LNCaP clone FGC (cell line): ENCODE measurements around the gene KRT28.
A peak's percentile ranks its signal among the peaks of the same experiment; 100 is the strongest.

ENCODE experiments used
- DNase-seq: peaks from one replicate; pipeline ENCODE4 v3.0.0-alpha.2; 2011; ENCODE audit warnings: low read depth
- H3K4me3 ChIP-seq: 2 replicates; pipeline ENCODE4 v1.5.1; 2011; ENCODE audit warnings: mild to moderate bottlenecking, low read depth, low read length, control low read depth
- TF ChIP-seq, protein P1 (sequence below): IDR thresholded peaks from 2 replicates; pipeline ENCODE4 v1.5.1; 2012; ENCODE audit warnings: mild to moderate bottlenecking; ENCODE audit not compliant: control insufficient read depth, insufficient read depth; ENCODE audit errors: extremely low read depth

Gene KRT28

DNA sequence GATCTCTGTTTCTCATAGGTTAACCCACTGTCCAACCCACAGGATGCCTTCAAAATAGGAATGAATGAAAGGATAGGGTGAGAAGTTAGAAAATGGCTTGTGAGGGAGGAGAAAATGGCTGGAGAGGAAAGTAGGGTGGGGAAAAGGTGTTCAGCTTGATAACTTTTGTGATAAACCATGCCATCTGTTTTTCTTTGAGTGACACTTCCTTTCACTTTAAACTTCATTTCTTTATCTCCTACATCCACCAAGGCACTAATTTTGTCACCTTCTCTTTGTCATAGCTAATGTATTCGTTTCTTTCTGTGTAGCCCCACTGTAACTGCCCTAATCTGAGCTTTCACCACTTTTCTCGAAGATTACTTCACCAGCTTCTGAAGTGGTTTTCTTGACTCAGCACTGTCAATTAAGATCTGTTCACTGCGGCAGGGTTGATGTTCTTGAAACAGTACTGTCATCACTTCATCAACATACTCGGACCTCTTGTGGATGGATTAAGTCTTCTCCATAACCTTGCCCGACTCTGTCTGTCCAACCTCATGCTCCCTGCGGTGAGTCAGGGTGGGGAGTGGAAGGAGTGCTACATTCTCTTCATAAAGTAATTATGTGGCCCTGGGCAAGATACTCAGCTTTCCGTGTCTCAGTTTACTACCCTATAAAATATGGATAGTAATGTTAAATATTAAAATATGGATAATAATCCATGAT is 28.1 kb upstream of the KRT28 start:
- TF ChIP-seq, protein P1, sequence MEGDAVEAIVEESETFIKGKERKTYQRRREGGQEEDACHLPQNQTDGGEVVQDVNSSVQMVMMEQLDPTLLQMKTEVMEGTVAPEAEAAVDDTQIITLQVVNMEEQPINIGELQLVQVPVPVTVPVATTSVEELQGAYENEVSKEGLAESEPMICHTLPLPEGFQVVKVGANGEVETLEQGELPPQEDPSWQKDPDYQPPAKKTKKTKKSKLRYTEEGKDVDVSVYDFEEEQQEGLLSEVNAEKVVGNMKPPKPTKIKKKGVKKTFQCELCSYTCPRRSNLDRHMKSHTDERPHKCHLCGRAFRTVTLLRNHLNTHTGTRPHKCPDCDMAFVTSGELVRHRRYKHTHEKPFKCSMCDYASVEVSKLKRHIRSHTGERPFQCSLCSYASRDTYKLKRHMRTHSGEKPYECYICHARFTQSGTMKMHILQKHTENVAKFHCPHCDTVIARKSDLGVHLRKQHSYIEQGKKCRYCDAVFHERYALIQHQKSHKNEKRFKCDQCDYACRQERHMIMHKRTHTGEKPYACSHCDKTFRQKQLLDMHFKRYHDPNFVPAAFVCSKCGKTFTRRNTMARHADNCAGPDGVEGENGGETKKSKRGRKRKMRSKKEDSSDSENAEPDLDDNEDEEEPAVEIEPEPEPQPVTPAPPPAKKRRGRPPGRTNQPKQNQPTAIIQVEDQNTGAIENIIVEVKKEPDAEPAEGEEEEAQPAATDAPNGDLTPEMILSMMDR, result no peak
- no peak for DNase-seq
- H3K4me3 ChIP-seq, result no peak overlapping the region

DNA sequence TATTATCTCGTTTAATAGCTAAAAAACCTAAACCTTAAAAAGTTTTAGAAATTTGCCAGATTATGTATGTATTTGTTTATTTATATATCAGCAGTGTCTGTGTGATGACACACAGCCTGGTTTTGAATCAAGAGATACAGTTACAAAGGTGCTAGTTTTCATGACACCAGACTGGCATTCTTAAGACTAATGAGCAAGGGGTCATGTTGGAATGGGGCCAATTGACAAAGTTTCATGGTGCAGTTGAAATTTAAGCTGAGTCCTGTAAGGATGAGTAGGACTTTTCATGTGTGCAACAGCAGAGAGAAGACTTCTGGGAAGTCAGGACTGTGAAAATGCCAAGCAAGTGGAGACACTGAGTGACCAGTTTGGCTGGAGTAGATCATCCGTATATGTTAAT is 25.8 kb upstream of the KRT28 start:
- no peak for DNase-seq
- H3K4me3 ChIP-seq, result no peak overlapping the region
- TF ChIP-seq, protein P1, result no peak

DNA sequence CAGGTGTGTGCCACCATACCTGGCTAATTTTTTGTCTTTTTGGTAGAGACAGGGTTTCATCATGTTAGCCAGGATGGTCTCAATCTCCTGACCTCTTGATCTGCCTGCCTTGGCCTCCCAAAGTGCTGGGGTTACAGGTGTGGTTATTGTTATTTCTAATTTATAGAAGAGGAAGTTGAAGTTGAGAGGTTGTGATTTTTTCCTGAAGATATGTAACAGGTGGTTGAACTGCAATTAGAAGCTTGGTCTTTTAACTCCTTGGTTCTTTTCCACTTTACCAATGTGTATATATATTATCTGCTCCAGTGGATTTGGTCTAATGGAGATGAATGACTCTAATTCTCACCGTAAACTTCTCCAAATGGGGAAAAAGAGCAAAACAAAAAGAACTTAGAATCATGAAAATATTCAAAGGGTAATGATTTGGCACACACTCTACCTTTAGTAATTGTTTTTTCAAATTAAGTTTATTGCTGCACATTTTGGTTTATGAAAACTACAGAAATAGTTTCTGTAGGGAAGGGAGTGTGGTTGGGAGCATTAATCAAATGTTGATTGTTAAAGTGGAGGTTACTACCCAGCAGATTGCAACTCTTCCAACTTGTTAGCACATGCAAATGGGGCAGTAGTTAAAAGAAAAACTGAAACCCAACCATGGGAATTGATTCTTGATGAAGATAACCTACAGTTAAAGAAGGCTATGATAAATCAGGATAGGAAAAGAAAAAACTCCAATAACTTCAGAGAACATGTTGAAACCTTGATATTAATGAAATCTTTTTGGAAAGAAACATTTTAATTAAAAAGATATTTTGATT is 24.5 kb upstream of the KRT28 start:
- no peak overlapping the region for H3K4me3 ChIP-seq
- DNase-seq, result no peak
- TF ChIP-seq, protein P1, result no peak

DNA sequence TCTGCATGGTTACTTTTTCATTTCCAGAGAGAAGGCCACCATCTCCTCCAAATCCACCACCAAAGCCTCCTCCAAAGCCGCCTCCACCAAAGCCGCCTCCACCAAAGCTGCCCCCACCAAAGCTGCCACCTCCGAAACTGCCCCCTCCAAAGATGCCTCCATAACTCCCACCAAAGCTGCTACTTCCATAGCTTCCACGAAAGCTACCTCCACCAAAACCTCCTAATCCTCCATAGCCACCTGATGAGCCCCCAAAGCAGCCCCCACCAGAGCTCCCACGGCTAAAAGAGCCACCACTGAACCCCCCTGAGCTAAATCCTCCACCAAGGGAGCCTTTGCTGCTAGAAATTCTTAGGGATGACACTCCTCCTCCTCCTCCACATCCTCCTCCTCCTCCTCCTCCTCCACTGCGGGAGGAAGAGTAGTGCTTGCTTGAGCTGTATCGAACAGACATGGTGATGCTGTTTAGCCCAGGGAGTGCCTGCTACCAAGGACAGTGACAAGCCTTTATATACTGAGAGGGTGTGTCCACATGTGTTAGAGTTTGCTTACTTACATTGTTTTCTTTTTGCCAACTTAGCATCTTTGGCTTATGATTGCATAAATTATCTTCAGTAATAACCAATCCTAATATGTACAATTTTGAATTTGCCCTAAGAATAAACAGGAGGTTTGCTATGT is 22.5 kb upstream of the KRT28 start, which contains the start of gene KRT10:
Gene KRT10 (minus strand): TSS at position 483 of the 681 bp plus-strand sequence. CDS start 29 bp downstream, at position 454.
- no peak within 1 kb of the TSS for H3K4me3 ChIP-seq
- TF ChIP-seq, protein P1, result no peak
- DNase-seq, result no peak

DNA sequence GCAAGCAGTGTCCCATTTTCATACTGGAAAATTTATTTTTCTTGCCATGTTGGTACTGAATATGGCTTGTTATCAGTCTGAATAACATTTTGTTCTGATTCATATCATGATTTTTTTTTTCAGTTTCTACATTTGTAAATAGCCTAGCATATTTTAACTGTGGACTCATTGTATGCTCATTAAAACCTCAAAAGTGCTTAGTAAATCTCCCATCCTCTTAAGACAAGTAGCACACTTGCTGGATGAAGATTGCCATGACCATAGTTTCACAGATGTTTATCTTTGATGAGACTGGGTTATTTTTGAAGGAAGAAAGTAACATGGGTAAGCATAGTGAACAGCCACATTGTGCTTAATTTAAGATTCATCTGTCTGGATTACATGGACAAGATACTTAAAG is 21.8 kb upstream of the KRT28 start:
- no peak overlapping the region for H3K4me3 ChIP-seq
- TF ChIP-seq, protein P1, result no peak
- no peak for DNase-seq

DNA sequence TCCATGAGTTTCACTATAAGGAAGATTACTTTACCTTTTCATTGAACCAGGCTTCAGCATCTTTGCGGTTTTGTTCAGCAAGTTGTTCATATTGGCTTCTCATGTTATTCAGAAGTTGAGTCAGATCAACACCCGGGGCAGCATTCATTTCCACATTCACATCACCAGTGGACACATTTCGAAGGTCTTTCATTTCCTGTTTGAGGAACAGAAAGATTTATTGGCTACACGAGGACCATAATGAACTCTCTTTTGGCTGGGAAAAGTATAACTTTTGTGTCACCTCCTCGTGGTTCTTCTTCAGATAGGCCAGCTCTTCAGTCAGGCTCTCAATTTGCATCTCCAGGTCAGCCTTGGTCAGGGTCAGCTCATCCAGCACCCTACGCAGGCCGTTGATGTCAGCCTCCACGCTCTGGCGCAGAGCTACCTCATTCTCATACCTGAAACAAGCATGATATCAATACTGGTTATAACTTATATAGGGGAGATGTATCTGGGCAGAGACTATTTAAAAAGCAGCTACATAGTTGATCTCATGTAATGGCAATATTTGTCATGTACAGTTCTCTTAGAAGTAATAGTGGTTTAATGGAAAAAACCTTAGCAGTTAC is 20.6 kb upstream of the KRT28 start:
- no peak for DNase-seq
- H3K4me3 ChIP-seq, result peak overlapping the region; percentile 70
- TF ChIP-seq, protein P1, result no peak
